Epithelial cell of prostate (primary cell): ENCODE data around the gene TEX29.

Source experiments
- DNase-seq: peaks from one replicate; pipeline ENCODE4 v3.0.0-alpha.2; 2011; ENCODE audit warnings: low read depth, low spot score
- H3K27ac ChIP-seq: fragments of 450-650 bp; 2 replicates; pipeline ENCODE4 v1.5.1; 2017; ENCODE audit warnings: mild to moderate bottlenecking

TEX29 gene

GRCh38 chr13:111319998-111320911, at the start of gene TEX29:
TEX29 (plus strand) TSS chr13:111320642; CDS start chr13:111320891, 249 bp downstream.
- no peak within 1 kb of the TSS for H3K27ac ChIP-seq
- no peak for DNase-seq

GRCh38 chr13:111270765-111271698, 49.4 kb upstream of the TEX29 start:
- no peak for DNase-seq
- H3K27ac ChIP-seq: no peak overlapping the region

- H3K27ac ChIP-seq: no peak overlapping the region
- no peak for DNase-seq
Measured at GRCh38 chr13:111272117-111272516, 48.3 kb upstream of the TEX29 start.

- no peak for DNase-seq
- H3K27ac ChIP-seq: no peak overlapping the region
Measured at GRCh38 chr13:111275382-111275781, 45.1 kb upstream of the TEX29 start.

GRCh38 chr13:111275995-111276618, 44.3 kb upstream of the TEX29 start:
- no peak for DNase-seq
- H3K27ac ChIP-seq: no peak overlapping the region

GRCh38 chr13:111278258-111278657, 42.2 kb upstream of the TEX29 start:
- no peak for DNase-seq
- no peak overlapping the region for H3K27ac ChIP-seq

GRCh38 chr13:111278743-111279652, 41.4 kb upstream of the TEX29 start:
- no peak overlapping the region for H3K27ac ChIP-seq

GRCh38 chr13:111280226-111280625, 40.2 kb upstream of the TEX29 start:
- H3K27ac ChIP-seq: no peak overlapping the region
- no peak for DNase-seq

More at GRCh38 chr13:111278743-111279652, 41.4 kb upstream of the TEX29 start:
- DNase-seq: no peak

- DNase-seq: no peak
- H3K27ac ChIP-seq: peak overlapping the region; percentile 41
Measured at GRCh38 chr13:111280681-111281585, 39.5 kb upstream of the TEX29 start.

- peak overlapping the region; percentile 41 for H3K27ac ChIP-seq
- no peak for DNase-seq
Measured at GRCh38 chr13:111281751-111282311, 38.6 kb upstream of the TEX29 start.

GRCh38 chr13:111282425-111282824, 38.0 kb upstream of the TEX29 start:
- DNase-seq: peak; percentile 27
- peak overlapping the region; percentile 41 for H3K27ac ChIP-seq

GRCh38 chr13:111282997-111283396, 37.4 kb upstream of the TEX29 start:
- no peak for DNase-seq
- H3K27ac ChIP-seq: peak overlapping the region; percentile 41

GRCh38 chr13:111283457-111283856, 37.0 kb upstream of the TEX29 start:
- DNase-seq: no peak
- no peak overlapping the region for H3K27ac ChIP-seq

GRCh38 chr13:111283991-111284390, 36.5 kb upstream of the TEX29 start:
- H3K27ac ChIP-seq: no peak overlapping the region
- no peak for DNase-seq

GRCh38 chr13:111284565-111284964, 35.9 kb upstream of the TEX29 start:
- DNase-seq: no peak
- no peak overlapping the region for H3K27ac ChIP-seq

GRCh38 chr13:111286162-111286561, 34.3 kb upstream of the TEX29 start:
- H3K27ac ChIP-seq: no peak overlapping the region
- no peak for DNase-seq

GRCh38 chr13:111286749-111287148, 33.7 kb upstream of the TEX29 start:
- no peak for DNase-seq

GRCh38 chr13:111287201-111287600, 33.2 kb upstream of the TEX29 start:
- no peak for DNase-seq
- H3K27ac ChIP-seq: no peak overlapping the region

More at GRCh38 chr13:111286749-111287148, 33.7 kb upstream of the TEX29 start:
- no peak overlapping the region for H3K27ac ChIP-seq
